Germinal center (tissue), 1 donor: ENCODE data around the gene FTO.
A peak's percentile ranks its signal among the peaks of the same experiment; 100 is the strongest.
"Not testable (repeated sequence)": the region's sequence is repeated elsewhere in the genome, so short reads cannot be mapped to it uniquely, and the experiment has no call there.

Experiments
- DNase-seq: peaks from one replicate; pipeline ENCODE4 v3.0.0; 2012; ENCODE audit warnings: mixed read lengths, low spot score

Gene FTO

DNA sequence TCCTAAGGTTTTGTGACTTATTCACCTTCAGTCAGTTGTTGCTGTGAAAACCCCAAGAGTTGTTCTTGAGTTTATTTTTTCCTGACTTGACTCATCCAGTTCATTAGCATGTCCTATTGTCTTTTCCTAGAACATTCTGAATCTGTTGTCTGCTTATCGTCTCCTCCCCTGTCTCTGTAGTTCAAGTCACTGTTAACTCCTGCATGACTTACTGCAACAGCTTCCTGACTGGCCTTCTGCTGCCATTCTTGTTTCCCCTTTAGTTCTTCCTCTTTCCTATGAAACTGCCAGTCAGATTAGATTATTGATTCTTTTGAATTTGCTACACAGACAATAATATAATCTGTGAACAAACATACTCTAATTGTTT lies 161.5 kb downstream of the FTO start:
- peak; percentile 13 for DNase-seq

- no peak for DNase-seq
Measured at GRCh38 chr16:53866520-53866919, 162.6 kb downstream of the FTO start.

DNA sequence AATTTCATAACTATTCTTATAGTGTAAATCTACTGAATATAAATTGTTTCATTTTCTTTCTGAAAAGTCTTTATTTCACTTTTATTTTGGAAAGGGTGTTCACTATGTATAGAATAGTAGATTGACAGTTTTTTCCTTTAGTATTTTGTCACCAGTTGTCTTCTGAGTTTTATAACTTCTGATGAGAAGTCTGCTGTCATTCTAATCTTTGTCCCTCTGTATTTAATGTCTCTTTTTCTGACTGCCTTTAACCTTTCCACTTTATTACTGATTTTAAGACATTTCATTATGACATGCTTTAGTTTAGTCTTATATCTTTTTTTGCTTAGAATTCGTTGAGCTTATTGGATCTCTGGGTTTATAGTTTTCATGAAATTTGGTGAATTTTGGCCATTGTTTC lies 166.9 kb downstream of the FTO start:
- DNase-seq, result no peak

GRCh38 chr16:53872248-53873221 lies 168.6 kb downstream of the FTO start:
- no peak for DNase-seq

DNA sequence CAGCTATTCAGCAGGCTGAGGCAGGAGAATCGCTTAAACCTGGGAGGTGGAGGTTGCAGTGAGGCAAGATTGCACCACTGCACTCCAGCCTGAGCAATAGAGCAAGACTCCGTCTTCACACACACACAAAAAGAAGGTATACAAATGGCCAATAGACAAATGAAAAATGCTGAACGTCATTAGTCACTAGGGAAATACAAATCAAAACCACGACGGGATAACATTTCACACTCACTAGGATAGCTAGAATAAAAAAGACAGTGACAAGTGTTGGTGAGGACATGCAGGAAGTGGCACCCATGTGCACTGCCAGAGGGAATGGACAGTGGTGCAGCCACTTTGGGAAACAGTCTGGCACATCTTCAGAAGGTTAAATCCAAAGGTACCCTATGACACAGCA lies 172.9 kb downstream of the FTO start:
- no peak for DNase-seq

DNA sequence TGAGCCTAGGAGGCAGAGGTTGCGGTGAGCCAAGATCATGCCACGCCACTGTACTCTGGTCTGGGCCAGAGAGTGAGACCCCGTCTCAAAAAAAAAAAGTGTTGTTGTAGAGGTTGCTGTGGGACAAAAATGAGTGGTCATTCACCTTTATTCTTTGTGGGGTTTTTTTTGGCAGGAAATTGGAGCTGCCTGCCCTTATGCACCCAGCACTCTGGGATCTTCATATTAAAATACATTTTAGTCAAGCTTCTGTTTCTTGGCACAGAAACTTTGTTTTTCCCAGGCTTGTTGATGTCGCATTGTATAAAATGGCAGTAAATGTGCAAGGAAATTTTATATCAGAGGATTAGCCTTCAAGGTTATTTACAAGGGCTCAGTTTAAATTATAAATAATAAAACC lies 174.3 kb downstream of the FTO start:
- no peak for DNase-seq

- no peak for DNase-seq
Measured at GRCh38 chr16:53881371-53881770, 177.4 kb downstream of the FTO start.

DNA sequence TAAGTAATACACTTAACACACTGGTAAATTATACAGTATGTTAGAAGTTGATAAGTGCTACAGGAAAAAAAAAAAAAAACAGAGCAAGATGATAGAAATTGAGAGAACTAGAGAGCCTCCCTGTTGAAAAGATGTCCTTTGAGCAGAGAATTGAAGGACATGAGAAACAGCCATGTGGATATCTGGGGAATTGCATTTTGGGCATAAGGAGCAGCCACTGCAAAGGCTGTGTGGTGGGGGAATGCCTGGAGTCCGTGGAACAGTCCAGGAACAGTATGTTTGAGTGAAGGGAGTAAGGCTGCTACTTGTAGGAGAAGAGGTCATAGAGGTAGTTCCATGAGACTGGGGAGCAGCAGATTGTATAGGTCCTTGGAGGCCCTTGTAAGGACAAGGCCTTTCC lies 178.4 kb downstream of the FTO start:
- no peak for DNase-seq

DNA sequence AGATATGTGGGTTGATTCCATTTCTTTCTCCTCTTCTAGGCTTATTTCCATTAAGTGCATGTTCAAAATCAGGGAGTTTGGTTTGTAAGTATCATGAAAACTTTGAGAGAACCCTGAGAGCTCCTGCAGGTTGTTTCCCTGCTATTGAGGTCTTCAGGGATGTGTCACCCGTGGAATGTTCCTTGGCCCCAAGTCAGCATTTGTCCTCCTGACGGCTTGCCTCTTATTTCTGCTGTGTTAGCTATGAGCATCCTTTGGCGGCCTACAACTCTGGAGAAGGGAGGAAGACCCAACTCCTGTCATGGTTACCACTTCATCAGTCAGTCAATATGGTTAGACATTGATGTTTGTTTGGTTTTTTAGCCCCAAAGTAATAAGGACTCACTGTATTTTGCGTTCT lies 180.8 kb downstream of the FTO start:
- DNase-seq, result no peak

DNA sequence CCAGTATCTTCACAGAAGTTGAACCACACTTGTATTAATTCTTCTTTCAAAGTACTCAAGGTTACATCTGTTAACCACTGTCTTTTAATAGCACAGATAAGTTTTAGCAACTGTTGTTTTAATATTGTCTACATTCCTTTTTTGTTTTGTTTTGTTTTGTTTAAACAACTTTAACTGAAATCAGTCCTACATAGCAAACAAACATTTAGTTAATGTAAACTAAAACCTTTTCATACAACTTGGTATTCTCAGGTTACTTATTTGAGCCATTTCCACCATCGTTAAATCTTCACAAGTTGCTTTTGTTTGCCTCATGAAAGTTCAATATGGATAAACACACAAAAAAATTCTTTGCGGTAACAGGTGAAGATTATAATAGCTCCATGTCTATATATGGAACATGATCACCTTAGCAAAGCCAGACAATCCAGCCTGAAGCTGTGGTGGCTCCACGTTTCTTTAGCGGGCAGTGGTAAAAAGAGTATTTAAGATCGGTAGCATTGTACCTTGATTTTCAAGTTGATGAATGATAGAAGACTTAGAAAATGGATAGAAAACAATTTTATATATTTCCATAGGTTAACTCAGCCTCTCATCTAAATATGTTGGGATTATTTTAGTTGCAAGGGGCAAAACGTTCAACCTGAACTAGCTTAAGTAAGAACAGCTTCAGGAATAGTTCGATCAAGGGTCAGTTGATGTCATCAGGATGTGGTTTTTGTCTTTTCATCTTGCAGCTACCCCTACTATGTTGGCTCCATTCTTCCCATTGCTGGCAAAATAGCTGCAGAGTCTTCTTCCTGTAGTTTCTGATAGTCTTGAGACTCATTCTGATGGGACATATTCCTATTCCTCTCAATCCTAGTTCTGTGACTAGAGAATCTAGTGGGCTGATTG lies 182.8 kb downstream of the FTO start:
- DNase-seq, result no peak

- no peak for DNase-seq
Measured at GRCh38 chr16:53888222-53888621, 184.3 kb downstream of the FTO start.

- not testable (repeated sequence) for DNase-seq
Measured at GRCh38 chr16:53890877-53891276, 186.9 kb downstream of the FTO start.

DNA sequence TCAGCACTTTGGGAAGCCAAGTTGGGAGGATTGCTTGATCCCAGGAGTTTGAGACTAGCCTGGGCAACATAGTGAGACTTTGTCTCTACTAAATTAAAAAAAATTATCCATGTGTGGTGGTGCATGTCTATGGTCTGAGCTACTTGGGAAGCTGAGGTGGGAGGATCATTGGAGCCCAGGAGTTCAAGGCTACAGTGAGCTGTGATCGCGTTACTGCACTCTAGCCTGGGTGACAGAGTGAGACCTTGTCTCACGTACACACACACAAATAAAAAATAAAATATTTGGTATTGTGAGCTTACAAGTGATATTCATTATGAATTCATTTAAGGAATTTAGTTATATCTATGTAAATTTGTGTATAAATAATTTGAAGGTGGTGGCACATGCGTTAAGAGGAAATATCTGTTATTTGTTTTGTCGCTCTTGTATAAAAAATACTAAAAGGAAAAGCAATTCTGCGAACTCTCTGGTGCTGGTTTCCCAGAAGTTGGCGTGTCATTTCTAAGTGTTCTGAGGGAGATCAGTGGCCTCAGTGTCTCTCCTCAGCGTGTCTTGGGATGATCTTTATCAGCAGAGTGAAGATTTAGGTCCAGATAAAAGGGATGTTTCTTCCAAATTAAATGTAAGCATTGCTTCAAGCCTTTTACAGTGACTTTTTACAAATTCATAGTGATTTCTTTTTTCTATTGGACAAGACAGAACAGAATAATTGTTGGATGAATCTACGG lies 187.6 kb downstream of the FTO start:
- DNase-seq, result no peak

- DNase-seq, result peak; percentile 6
Measured at GRCh38 chr16:53892155-53892554, 188.2 kb downstream of the FTO start.

GRCh38 chr16:53893731-53894435 lies 189.9 kb downstream of the FTO start:
- DNase-seq, result no peak

DNA sequence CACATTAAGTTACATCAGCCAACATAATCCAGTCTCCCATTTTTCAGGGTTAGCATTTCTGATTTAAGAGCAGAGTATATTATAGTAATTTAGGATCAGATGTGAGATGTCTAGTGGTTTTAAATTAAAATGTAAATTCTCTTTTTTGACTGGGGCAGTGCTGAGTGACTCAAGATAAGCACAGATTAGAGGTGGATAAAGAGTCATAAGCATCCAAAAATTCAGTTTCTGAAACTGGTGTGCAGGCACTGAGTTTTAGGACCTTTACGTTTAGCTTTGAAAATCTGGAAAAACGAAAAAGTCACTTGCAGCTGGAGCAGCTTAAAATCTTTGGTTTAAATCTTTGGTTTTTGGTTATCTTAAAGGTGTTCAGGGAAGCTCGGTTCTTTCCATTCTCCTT lies 190.7 kb downstream of the FTO start:
- DNase-seq, result no peak

DNA sequence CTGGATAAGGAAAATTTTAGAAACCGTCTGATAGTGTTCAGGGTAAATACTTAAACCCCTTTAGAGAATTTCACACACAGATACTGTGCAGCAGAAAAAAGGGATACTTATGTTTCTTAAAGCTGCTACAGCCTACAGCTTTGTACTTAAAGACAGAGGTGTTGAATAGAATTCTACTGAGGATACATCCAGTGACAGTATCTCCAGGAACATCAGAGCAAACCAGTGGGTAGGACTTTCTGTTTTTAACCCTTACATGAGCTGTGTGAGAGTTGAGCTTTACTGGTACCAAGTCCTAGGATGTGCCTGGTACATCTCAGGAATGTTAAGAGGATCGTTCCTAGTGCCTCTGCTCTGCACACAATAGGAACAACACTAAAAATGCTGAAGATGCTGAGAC lies 191.5 kb downstream of the FTO start:
- DNase-seq, result no peak

- no peak for DNase-seq
Measured at GRCh38 chr16:53895851-53896250, 191.9 kb downstream of the FTO start.

DNA sequence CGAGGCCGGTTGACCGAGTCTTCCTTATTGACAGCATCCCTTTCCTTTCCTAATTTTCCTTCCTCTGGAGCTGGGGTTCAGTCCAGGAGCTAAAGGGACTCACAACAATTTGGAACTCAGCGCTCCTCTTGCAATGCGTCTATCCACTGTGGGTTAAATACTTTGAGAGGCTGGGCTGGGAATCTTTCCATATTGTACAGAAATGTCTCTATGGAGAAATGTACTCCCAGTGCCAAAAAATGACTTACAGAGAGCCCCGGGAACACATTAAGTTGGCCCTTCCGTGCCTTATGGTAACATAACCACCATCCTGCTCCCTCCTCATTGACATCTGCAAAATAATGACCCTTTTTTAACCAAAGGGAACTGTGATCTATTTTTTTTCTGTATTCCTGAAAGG lies 192.8 kb downstream of the FTO start:
- DNase-seq, result no peak

- DNase-seq, result no peak
Measured at GRCh38 chr16:53898993-53899392, 195.0 kb downstream of the FTO start.

GRCh38 chr16:53899431-53899830 lies 195.5 kb downstream of the FTO start:
- DNase-seq, result no peak

DNA sequence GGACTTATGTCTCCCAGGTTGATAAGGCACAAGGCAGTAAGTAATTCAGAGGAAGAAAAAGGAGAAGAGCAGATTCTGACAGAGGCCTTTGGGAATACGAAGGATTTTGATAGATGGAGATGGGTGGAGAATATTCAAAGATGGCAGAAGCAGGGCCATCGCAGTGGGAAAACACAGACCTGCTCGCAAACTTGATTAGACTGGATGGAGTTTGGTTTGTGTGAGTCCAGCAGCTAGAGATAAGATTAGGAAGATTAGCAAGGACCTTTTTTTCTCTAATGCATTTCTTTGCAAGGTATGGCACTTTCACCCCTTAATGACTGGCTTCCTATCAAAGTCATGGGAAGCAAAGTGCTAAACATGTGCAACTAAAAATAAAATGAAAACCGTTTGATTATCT lies 196.7 kb downstream of the FTO start:
- no peak for DNase-seq
